DMS114 treated with DMSO at 0.1 percent for 48 hours (cell line): ENCODE results near the gene ATXN2.
"Not testable (repeated sequence)": the region's sequence is repeated elsewhere in the genome, so short reads cannot be mapped to it uniquely, and the experiment has no call there.

Experiments used
- DNase-seq: peaks from one replicate; lab custom pipeline; 2025; ENCODE audit not compliant: unreplicated experiment; lab: John Stamatoyannopoulos, UW

The ATXN2 gene, protein sequence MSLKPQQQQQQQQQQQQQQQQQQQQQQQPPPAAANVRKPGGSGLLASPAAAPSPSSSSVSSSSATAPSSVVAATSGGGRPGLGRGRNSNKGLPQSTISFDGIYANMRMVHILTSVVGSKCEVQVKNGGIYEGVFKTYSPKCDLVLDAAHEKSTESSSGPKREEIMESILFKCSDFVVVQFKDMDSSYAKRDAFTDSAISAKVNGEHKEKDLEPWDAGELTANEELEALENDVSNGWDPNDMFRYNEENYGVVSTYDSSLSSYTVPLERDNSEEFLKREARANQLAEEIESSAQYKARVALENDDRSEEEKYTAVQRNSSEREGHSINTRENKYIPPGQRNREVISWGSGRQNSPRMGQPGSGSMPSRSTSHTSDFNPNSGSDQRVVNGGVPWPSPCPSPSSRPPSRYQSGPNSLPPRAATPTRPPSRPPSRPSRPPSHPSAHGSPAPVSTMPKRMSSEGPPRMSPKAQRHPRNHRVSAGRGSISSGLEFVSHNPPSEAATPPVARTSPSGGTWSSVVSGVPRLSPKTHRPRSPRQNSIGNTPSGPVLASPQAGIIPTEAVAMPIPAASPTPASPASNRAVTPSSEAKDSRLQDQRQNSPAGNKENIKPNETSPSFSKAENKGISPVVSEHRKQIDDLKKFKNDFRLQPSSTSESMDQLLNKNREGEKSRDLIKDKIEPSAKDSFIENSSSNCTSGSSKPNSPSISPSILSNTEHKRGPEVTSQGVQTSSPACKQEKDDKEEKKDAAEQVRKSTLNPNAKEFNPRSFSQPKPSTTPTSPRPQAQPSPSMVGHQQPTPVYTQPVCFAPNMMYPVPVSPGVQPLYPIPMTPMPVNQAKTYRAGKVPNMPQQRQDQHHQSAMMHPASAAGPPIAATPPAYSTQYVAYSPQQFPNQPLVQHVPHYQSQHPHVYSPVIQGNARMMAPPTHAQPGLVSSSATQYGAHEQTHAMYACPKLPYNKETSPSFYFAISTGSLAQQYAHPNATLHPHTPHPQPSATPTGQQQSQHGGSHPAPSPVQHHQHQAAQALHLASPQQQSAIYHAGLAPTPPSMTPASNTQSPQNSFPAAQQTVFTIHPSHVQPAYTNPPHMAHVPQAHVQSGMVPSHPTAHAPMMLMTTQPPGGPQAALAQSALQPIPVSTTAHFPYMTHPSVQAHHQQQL

DNA sequence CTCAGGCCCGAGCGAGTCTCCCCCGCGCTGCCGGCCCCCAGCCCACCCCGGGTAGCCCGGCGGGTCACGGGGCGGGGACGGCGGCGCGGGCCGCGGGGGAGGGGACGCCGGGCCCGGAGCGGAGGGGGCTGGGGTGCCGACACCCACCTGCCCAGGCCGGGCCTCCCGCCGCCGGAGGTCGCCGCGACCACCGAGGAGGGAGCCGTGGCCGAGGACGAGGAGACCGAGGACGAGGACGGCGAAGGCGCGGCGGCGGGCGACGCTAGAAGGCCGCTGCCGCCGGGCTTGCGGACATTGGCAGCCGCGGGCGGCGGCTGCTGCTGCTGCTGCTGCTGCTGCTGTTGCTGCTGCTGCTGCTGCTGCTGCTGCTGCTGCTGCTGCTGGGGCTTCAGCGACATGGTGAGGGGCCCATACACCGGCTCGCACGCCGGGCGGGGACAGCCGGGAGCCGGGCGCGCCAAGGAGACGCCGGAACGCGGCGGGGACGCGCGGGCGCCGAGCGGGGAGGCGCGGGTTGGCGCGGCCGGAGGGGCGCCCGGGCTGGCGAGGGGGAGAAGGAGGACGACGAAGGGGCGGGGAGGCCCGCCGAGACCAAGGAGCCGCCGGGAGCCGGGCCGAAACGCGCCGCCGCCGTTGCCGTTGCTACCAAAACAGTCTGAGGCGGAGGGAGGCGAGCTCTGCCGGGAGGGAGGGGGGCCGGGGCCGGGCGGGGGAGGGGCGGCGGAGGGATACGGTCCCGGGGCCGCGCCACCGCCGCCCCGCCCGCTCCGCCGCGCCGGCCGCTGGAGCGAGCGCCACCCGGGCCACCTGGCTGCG, at the start of gene ATXN2:
ATXN2 (minus strand) TSS at position 679 of the 816 bp plus-strand sequence; CDS start at position 398, 281 bp downstream.
- DNase-seq: peak; percentile 47

GRCh38 chr12:111645433-111645832, 46.3 kb upstream of the ATXN2 start:
- no peak for DNase-seq

DNA sequence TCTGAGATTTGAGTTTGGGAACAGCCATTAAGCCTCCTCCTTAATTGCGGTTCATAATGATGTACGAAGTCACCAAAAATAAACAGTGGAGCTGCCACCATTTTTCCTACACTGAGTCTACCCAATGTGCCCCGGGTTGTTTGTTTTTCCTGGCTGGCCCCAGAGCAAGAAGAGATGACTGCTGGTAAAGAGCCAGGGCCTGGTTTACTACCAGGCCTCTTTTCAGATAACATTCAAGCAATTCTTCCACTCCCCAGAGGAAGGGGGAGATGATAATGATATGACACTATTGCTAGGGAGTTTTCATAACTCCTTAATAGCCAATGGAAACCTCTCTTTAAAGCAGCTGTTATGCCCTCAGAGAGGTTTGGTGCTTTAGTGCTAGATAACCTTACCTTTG, 44.3 kb upstream of the ATXN2 start:
- no peak for DNase-seq

GRCh38 chr12:111642681-111643426, 43.7 kb upstream of the ATXN2 start:
- DNase-seq: no peak

- no peak for DNase-seq
These were observed 41.4 kb upstream of the ATXN2 start for GRCh38 chr12:111640506-111640905.

DNA sequence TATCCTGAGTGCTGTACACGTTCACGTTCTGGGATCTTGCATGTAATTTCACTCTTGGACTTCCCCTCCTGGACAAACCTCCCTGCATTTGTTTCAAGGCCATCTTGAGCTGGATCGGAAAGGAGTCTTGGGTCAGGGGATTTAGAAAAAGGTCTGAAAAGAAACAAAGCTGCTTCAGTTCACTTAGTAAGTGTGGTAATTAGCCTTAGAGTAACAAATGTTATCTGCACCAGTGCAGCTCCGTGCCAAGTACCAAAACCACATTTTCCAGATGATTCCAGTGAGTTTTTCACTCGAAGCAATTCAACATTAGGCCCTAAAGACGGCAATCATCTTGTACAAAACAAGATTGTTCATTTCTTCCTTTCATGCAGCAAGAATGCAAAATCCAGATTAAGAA, 39.4 kb upstream of the ATXN2 start:
- DNase-seq: no peak

GRCh38 chr12:111636209-111636945, 37.3 kb upstream of the ATXN2 start:
- no peak for DNase-seq

- DNase-seq: no peak
These were observed 36.4 kb upstream of the ATXN2 start for GRCh38 chr12:111635524-111635923.

GRCh38 chr12:111628505-111629260, 29.6 kb upstream of the ATXN2 start:
- no peak for DNase-seq

GRCh38 chr12:111626230-111626629, 27.1 kb upstream of the ATXN2 start:
- no peak for DNase-seq

DNA sequence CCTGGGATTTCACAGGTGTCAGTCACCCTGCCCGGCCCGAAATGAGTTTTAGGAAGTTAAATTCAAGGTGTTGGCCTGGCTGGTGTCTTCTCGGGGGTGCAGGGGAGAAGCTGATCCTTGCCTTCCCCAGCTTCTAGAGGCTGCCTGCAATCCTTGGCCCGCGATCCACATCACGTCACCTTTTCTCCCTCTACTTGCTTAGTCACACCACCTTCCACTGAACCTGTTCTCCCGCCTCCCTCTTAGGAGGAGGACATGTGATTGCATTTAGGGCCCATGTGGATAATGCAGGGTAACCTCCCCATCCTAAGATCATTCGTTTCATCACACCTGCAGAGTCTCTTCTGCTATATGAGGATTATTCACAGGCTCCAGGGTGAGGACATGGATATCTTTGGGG, 25.4 kb upstream of the ATXN2 start:
- DNase-seq: no peak

DNA sequence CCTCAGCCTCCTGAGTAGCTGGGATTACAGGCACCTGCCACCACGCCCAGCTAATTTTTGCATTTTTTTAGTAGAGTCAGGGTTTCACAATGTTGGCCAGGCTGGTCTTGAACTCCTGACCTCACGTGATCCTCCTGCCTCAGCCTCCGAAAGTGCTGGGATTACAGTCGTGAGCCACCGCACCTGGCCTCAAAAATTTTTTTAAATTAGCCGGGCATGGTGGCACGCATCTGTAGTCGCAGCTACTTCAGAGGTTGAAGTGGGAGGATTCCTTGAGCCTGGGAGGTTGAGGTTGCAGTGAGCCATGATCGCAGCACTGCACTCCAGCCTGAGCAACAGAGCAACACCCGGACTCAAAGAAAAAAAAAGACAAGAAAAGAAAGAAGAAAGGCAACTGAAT, 18.7 kb upstream of the ATXN2 start:
- DNase-seq: not testable (repeated sequence)

DNA sequence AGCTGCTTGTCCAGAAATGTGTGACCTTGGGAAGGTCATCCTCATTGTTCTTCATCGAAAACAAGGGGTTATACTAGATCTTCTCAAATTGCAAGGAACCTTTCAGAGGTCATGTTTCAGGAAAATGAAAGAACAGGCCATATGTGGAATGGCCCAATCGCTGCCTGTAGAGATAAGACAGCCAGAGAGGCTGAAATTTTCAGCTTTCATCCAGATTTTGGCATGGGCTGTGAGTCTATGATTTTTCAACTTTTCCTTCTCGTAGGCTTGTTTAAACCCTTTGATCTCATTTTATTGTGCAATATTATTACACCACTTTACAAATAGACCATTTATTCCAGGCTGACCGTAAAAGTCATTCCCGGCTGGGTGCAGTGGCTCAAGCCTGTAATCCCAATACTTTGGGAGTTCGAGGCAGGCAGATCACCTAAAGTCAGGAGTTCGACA, 17.1 kb upstream of the ATXN2 start:
- DNase-seq: no peak

DNA sequence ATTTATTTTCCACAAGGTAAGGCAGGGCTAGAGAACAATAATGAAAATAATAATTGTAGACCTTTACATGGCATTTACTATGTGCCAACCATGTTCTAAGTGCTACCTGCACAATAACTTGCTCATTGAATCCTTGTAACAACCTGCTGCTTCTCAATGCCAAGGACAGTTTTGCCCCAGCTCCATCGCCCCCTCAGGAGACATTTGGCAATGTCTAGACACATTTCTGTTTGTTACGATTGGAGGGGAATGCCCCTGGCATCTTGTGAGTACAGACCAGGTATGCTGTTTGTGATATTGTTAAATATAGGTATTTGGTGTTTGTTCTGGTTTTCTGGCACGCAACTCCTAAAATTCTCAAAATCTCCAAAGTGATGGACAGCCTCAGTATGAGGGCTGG, 8.1 kb upstream of the ATXN2 start:
- no peak for DNase-seq

DNA sequence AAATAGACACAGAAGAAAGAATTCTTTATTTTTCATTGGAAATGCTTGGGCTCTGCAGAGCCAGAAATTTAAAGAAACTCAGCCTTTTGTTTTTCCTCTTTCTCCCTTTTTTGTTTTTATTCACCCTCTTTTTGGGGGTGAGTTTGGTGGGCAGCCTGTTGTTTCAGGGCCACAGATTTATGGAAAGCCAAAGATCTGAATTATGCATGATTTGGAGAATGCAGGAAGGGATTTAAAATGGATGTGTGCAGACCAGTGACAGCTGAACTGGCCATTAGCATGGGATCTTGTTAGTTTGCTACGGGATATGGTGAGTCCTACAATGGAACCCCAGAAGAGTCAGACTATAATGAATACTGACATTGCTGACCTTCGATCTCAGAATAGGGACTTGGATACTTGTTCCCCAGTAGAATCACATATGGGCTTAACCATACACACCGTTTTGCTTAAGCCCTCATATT, 7.7 kb upstream of the ATXN2 start:
- DNase-seq: no peak

- no peak for DNase-seq
These were observed 7.0 kb upstream of the ATXN2 start for GRCh38 chr12:111605911-111606766.

- DNase-seq: not testable (repeated sequence)
These were observed 3.7 kb upstream of the ATXN2 start for GRCh38 chr12:111602857-111603256.
